HepG2 (cell line): ENCODE data around the gene ZFP62. TPM values are rescaled to one million over a fixed set of nuclear protein-coding genes. Genes with fewer than 3 reads are reported as not detected.

Experiments
- ARID4A ChIP-seq: sonication (generic); formaldehyde crosslinking; IDR thresholded peaks from 2 replicates; pipeline ENCODE4 v1.5.0; 2020; ENCODE audit warnings: mild to moderate bottlenecking, missing genetic modification reagents, borderline replicate concordance
- ATF1 ChIP-seq: IDR thresholded peaks from 2 replicates; pipeline ENCODE4 v1.6.1; 2016; ENCODE audit warnings: mild to moderate bottlenecking, control low read depth
- DNMT1 ChIP-seq: sonication (generic); formaldehyde crosslinking; IDR thresholded peaks from 2 replicates; pipeline ENCODE4 v1.5.1; 2020; ENCODE audit warnings: mild to moderate bottlenecking, missing genetic modification reagents
- EED ChIP-seq: sonication (generic); formaldehyde crosslinking; IDR thresholded peaks from 2 replicates; pipeline ENCODE4 v1.5.0; 2020; ENCODE audit warnings: mild to moderate bottlenecking, missing genetic modification reagents
- HDAC2 ChIP-seq: sonication (generic); formaldehyde crosslinking; IDR thresholded peaks from 2 replicates; pipeline ENCODE4 v1.4.0; 2020; ENCODE audit warnings: missing genetic modification reagents
- ISX ChIP-seq: sonication (generic); formaldehyde crosslinking; conservative IDR thresholded peaks from 2 replicates; pipeline ENCODE4 v1.5.0; 2020; ENCODE audit warnings: missing genetic modification reagents
- MYC ChIP-seq: sonication (generic); formaldehyde crosslinking; IDR thresholded peaks from 2 replicates; pipeline ENCODE4 v1.9.0; 2021; ENCODE audit warnings: missing genetic modification reagents, borderline replicate concordance
- POGZ ChIP-seq: sonication (generic); formaldehyde crosslinking; IDR thresholded peaks from 2 replicates; pipeline ENCODE4 v1.4.0; 2020; ENCODE audit warnings: mild to moderate bottlenecking, missing genetic modification reagents
- SOX5 ChIP-seq: IDR thresholded peaks from 2 replicates; pipeline ENCODE4 v1.6.1; 2016; ENCODE audit warnings: borderline replicate concordance
- SP140L ChIP-seq: sonication (generic); formaldehyde crosslinking; IDR thresholded peaks from 2 replicates; pipeline ENCODE4 v1.4.0; 2020; ENCODE audit warnings: missing genetic modification reagents, borderline replicate concordance
- TBL1XR1 ChIP-seq: fragments of 150-350 bp; IDR thresholded peaks from 2 replicates; pipeline ENCODE4 v1.6.1; 2014; ENCODE audit warnings: borderline replicate concordance, low read length; ENCODE audit not compliant: partially characterized antibody
- ZBTB7A ChIP-seq: sonication (generic); formaldehyde crosslinking; IDR thresholded peaks from 2 replicates; pipeline ENCODE4 v1.8.0; 2022; ENCODE audit warnings: mild to moderate bottlenecking, missing genetic modification reagents
- ZFP1 ChIP-seq: IDR thresholded peaks from 2 replicates; pipeline ENCODE4 v1.6.1; 2016
- ZNF263 ChIP-seq: sonication (generic); formaldehyde crosslinking; IDR thresholded peaks from 2 replicates; pipeline ENCODE4 v1.4.0; 2020; ENCODE audit warnings: missing genetic modification reagents
- ZNF367 ChIP-seq: sonication (generic); formaldehyde crosslinking; IDR thresholded peaks from 2 replicates; pipeline ENCODE4 v1.4.0; 2020; ENCODE audit warnings: missing genetic modification reagents, borderline replicate concordance
- ZNF569 ChIP-seq: sonication (generic); formaldehyde crosslinking; IDR thresholded peaks from 2 replicates; pipeline ENCODE4 v1.5.0; 2020; ENCODE audit warnings: mild to moderate bottlenecking, missing genetic modification reagents, moderate library complexity, borderline replicate concordance
- ZNF761 ChIP-seq: sonication (generic); formaldehyde crosslinking; conservative IDR thresholded peaks from 2 replicates; pipeline ENCODE4 v1.4.0; 2020; ENCODE audit warnings: mild to moderate bottlenecking, missing genetic modification reagents
- polyA plus RNA-seq, 8 experiments: library from polyadenylated mRNA; depleted of rRNA in 3 of 8; stranded (reverse) in 7 of 8; unstranded in 1 of 8; fragments of >200 nt; fragmentation: Illumina TruSeq in 4 of 8; extraction: Trizol in 4 of 8; gene quantifications; 2 replicates each; pipeline versions ENCODE4 v1.2.1 to v1.2.3, GENCODE V29; 2011 to 2016; ENCODE audit warnings: low read depth in 4 of 8, missing spikeins in 1 of 8, mixed read lengths in 1 of 8; ENCODE audit not compliant: insufficient read depth in 1 of 8
- total RNA-seq, 5 experiments: library from RNA; depleted of rRNA; stranded (reverse); fragments of >200 nt; fragmentation: Illumina TruSeq; extraction: Trizol; gene quantifications; 2 replicates each; pipeline ENCODE4 v1.2.3, GENCODE V29; 2016; ENCODE audit warnings: low read depth in 1 of 5

ZFP62 gene
- total and polyA plus RNA-seq, 2 of the 13 experiments (the other 11 are each of a cell fraction or from before 2014, with no cell fraction given), result 8.2 to 19.4 TPM

- TF ChIP-seq ARID4A (CRISPR knock-in tag) (peak; percentile 89), DNMT1 (0 out of 2 replicates have a peak, but pooled peaks have one; percentile 30), SP140L (no peak), ZNF367 (no peak), ZBTB7A (CRISPR knock-in tag) (no peak), EED (0 out of 2 replicates have a peak, but pooled peaks have one; percentile 29), ZFP1 (no peak), ZNF569 (no peak), ATF1 (no peak), ZNF761 (CRISPR knock-in tag) (peak; percentile 59; the same call in 1 of the 2 replicates), POGZ (CRISPR knock-in tag) (peak; percentile 49; the same call in 1 of the 2 replicates), ISX (CRISPR knock-in tag) (no peak), ZNF263 (CRISPR knock-in tag) (peak; percentile 28; the same call in 1 of the 2 replicates), MYC (peak; percentile 66), SOX5 (CRISPR knock-in tag) (no peak), TBL1XR1 (no peak), HDAC2 (CRISPR knock-in tag) (no peak)
Measured at GRCh38 chr5:180802325-180803180, 58.5 kb downstream of the ZFP62 start, which contains the start of gene MGAT1 (continued).
